Non-pigmented ciliary epithelial cell (primary cell): ENCODE measurements around the gene ATG2A.
A peak's percentile ranks its signal among the peaks of the same experiment; 100 is the strongest.

Source experiments
- DNase-seq: peaks from one replicate; pipeline ENCODE4 v3.0.0-alpha.2; 2010; ENCODE audit warnings: low read depth

ATG2A gene

GRCh38 chr11:64924910-64925284 is 7.9 kb upstream of the ATG2A start:
- no peak for DNase-seq

- DNase-seq: peak; percentile 79
Measured at GRCh38 chr11:64923944-64924909, 7.2 kb upstream of the ATG2A start, which contains the start of gene PPP2R5B. TSS of gene PPP2R5B (plus strand) at chr11:64924689. CDS start at chr11:64925735, 1,046 bp downstream.

- DNase-seq: no peak
Measured at GRCh38 chr11:64923151-64923661, 6.2 kb upstream of the ATG2A start.

GRCh38 chr11:64921384-64921783 is 4.4 kb upstream of the ATG2A start:
- no peak for DNase-seq

GRCh38 chr11:64920124-64920523 is 3.1 kb upstream of the ATG2A start:
- no peak for DNase-seq

- no peak for DNase-seq
Measured at GRCh38 chr11:64919627-64920026, 2.6 kb upstream of the ATG2A start.

GRCh38 chr11:64918017-64918416 is 1.0 kb upstream of the ATG2A start:
- DNase-seq: no peak

GRCh38 chr11:64917663-64917995 is 620 bp upstream of the ATG2A start:
- DNase-seq: no peak

GRCh38 chr11:64916040-64916774 is 802 bp downstream of the ATG2A start:
- no peak for DNase-seq

GRCh38 chr11:64915376-64915887 is 1.6 kb downstream of the ATG2A start:
- no peak for DNase-seq

GRCh38 chr11:64914123-64914522 is 2.9 kb downstream of the ATG2A start:
- no peak for DNase-seq

- DNase-seq: no peak
Measured at GRCh38 chr11:64913171-64913727, 3.8 kb downstream of the ATG2A start.

- DNase-seq: no peak
Measured at GRCh38 chr11:64911689-64912088, 5.3 kb downstream of the ATG2A start.

- DNase-seq: no peak
Measured at GRCh38 chr11:64911142-64911541, 5.9 kb downstream of the ATG2A start.

GRCh38 chr11:64910451-64911093 is 6.4 kb downstream of the ATG2A start:
- DNase-seq: no peak

GRCh38 chr11:64909653-64910343 is 7.2 kb downstream of the ATG2A start:
- DNase-seq: no peak

- no peak for DNase-seq
Measured at GRCh38 chr11:64908766-64909165, 8.2 kb downstream of the ATG2A start.

GRCh38 chr11:64906314-64906635 is 10.7 kb downstream of the ATG2A start:
- DNase-seq: no peak

- DNase-seq: no peak
Measured at GRCh38 chr11:64905516-64906313, 11.3 kb downstream of the ATG2A start.

- DNase-seq: no peak
Measured at GRCh38 chr11:64903291-64903833, 13.6 kb downstream of the ATG2A start.
